ENCODE results near the gene GPR17. TPM values are rescaled to one million over a fixed set of nuclear protein-coding genes. Genes with fewer than 3 reads are reported as not detected.

The GPR17 gene
- total and polyA plus RNA-seq, 4 donors, result 0.30 to 1.4 (median 0.40) TPM; not detected in 1

DNA sequence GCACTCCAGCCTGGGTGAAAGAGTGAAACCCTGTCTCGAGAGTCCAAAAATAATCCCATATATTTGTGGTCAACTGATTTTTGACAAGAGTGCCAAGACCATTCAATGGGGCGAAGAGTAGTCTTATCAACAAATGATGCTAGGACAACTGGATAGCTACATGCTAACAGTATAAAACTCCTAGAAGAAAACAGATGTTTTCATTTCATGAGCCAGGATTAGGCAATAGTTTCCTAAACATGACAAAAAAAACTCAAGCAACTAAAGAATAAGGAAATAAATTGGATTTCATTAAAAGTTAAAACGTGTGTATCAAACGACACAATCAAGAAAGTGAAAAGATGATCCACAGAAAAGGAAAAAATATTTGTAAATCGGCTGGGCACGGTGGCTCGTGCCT, 23.1 kb downstream of the GPR17 start:
- Histone ChIP-seq H3K9ac (ENCODE audit: insufficient read depth in 1 of 2, low read length in 2 of 2) (no peak overlapping the region), H3K4me1 (ENCODE audit: control insufficient read depth in 5 of 5, insufficient read depth in 5 of 5, low read length in 5 of 5) (peaks cover 0 to 14% (median under 1%) of the 10 kb centered on the region in 5 donors), H3K27ac (ENCODE audit: low read depth in 1 of 2, low read length in 1 of 2) (no peak overlapping the region), H3K9me3 (ENCODE audit: control insufficient read depth in 4 of 4, insufficient read depth in 3 of 4, low read length in 3 of 4) (no peaks in the 10 kb centered on the region), H3K27me3 (ENCODE audit: control insufficient read depth in 3 of 3, insufficient read depth in 3 of 3, low read length in 2 of 3) (peaks cover 0 to 24% (median 14%) of the 10 kb centered on the region in 3 donors), H3K4me3 (no peak overlapping the region), H3K36me3 (ENCODE audit: control insufficient read depth in 4 of 4, insufficient read depth in 4 of 4, low read length in 4 of 4) (no peaks in the 10 kb centered on the region)
- ATAC-seq (ENCODE audit: insufficient read depth, low FRiP score) (no peak), DNase-seq (peak in 1 of 3 donors; percentile 69)
- WGBS, 2 donors, result 78 to 83% methylated on average over 7 of the region's 7 CpGs
- TF ChIP-seq, protein P1, sequence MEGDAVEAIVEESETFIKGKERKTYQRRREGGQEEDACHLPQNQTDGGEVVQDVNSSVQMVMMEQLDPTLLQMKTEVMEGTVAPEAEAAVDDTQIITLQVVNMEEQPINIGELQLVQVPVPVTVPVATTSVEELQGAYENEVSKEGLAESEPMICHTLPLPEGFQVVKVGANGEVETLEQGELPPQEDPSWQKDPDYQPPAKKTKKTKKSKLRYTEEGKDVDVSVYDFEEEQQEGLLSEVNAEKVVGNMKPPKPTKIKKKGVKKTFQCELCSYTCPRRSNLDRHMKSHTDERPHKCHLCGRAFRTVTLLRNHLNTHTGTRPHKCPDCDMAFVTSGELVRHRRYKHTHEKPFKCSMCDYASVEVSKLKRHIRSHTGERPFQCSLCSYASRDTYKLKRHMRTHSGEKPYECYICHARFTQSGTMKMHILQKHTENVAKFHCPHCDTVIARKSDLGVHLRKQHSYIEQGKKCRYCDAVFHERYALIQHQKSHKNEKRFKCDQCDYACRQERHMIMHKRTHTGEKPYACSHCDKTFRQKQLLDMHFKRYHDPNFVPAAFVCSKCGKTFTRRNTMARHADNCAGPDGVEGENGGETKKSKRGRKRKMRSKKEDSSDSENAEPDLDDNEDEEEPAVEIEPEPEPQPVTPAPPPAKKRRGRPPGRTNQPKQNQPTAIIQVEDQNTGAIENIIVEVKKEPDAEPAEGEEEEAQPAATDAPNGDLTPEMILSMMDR (IDR thresholded peaks at IDR 0.05; ENCODE audit: control extremely low read depth, extremely low read depth), result no peak

DNA sequence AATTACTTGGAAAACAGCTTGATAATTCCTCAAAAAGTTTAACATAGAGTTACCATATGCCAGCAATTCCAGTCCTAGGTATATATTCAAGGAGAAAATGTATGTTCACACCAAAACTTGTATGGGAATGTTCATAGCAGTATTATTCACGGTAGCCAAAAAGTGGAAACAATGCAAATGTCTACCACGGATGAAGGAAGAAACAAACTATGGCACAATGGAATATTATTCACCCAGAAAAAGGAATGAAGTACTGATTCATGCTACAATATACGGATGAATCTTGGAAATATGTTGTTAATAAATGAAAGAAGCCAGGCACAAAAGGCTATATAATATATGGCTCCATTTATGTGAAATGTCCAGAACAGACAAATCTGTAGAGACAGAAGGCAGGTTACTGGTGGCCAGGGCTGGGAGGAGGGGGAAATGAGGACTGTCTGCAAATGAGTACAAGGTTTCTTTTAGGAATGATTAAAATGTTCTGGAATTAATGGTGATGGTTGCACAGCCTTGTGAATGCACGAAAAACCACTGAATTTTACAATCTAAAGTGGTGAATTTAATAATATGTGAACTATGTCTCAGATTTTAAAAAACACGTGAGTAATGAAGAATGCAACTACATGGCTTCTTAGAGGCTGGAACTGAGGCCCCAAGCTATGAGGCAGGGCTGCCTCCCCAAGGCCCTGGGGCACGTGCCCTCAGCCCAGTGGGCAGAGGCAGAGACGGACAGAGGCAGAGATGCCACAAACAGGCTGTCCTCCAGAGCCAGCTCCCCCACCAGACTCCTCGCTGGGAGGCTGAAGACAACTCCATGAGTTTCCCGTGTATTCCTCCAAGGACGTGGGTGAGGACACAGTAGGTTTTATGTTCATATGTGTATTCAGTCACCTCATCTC, 24.4 kb downstream of the GPR17 start:
- no peaks in the 10 kb centered on the region for H3K9me3 ChIP-seq (ENCODE audit: control insufficient read depth in 4 of 4, insufficient read depth in 3 of 4, low read length in 3 of 4)
- H3K36me3 ChIP-seq (ENCODE audit: control insufficient read depth in 4 of 4, insufficient read depth in 4 of 4, low read length in 4 of 4), result no peaks in the 10 kb centered on the region
- peak overlapping the region in 1 of 2 donors; percentile 11 for H3K27ac ChIP-seq (ENCODE audit: low read depth in 1 of 2, low read length in 1 of 2)
- H3K9ac ChIP-seq (ENCODE audit: insufficient read depth in 1 of 2, low read length in 2 of 2), result no peak overlapping the region
- 82 to 88% methylated on average over 10 of the region's 10 CpGs for WGBS, 2 donors
- ATAC-seq (ENCODE audit: insufficient read depth, low FRiP score) (no peak), DNase-seq (peak in 1 of 3 donors; percentile 1)
- H3K4me1 ChIP-seq (ENCODE audit: control insufficient read depth in 5 of 5, insufficient read depth in 5 of 5, low read length in 5 of 5), result peaks cover 0 to 13% (median 7%) of the 10 kb centered on the region in 5 donors
- H3K27me3 ChIP-seq (ENCODE audit: control insufficient read depth in 3 of 3, insufficient read depth in 3 of 3, low read length in 2 of 3), result peaks cover 0 to 21% (median 6%) of the 10 kb centered on the region in 3 donors
- TF ChIP-seq, protein P1 (IDR thresholded peaks at IDR 0.05; ENCODE audit: control extremely low read depth, extremely low read depth), result no peak
- no peak overlapping the region for H3K4me3 ChIP-seq

DNA sequence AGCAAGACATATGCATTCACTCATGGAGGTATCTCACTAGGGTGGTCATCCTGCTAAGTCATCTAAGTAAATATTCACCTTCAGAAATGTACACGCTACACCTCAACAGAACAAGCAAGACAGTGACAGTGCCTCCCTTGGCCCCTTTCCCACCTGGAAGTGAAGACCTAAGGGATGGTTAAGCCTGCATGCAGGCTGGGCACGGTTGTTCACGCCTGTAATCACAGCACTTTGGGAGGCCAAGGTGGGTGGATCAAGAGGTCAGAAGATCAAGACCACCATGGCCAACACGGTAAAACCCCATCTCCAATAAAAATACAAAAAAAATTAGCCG, 25.0 kb downstream of the GPR17 start:
- 83 to 86% methylated on average over 5 of the region's 5 CpGs for WGBS, 2 donors
- no peak overlapping the region for H3K4me3 ChIP-seq

More for the DNA sequence above, 25.0 kb downstream of the GPR17 start:
- Histone ChIP-seq H3K36me3 (ENCODE audit: control insufficient read depth in 4 of 4, insufficient read depth in 4 of 4, low read length in 4 of 4) (no peaks in the 10 kb centered on the region), H3K9ac (ENCODE audit: insufficient read depth in 1 of 2, low read length in 2 of 2) (no peak overlapping the region), H3K27me3 (ENCODE audit: control insufficient read depth in 3 of 3, insufficient read depth in 3 of 3, low read length in 2 of 3) (peaks cover 0 to 16% (median 4%) of the 10 kb centered on the region in 3 donors), H3K9me3 (ENCODE audit: control insufficient read depth in 4 of 4, insufficient read depth in 3 of 4, low read length in 3 of 4) (no peaks in the 10 kb centered on the region), H3K4me1 (ENCODE audit: control insufficient read depth in 5 of 5, insufficient read depth in 5 of 5, low read length in 5 of 5) (peaks cover 0 to 13% (median 7%) of the 10 kb centered on the region in 5 donors), H3K27ac (ENCODE audit: low read depth in 1 of 2, low read length in 1 of 2) (peak overlapping the region in 1 of 2 donors; percentile 7)
- ATAC-seq (ENCODE audit: insufficient read depth, low FRiP score) (no peak), DNase-seq (peak in 1 of 3 donors; percentile 0)
- TF ChIP-seq, protein P1 (IDR thresholded peaks at IDR 0.05; ENCODE audit: control extremely low read depth, extremely low read depth), result no peak

All from lung (tissue), 12 donors.